Choroid plexus epithelial cell (primary cell): ENCODE measurements around the gene GALK1.
A peak's percentile ranks its signal among the peaks of the same experiment; 100 is the strongest.

Source experiments
- DNase-seq: peaks from one replicate; pipeline ENCODE4 v3.0.0-alpha.2; 2010; ENCODE audit warnings: low read depth
- H3K4me3 ChIP-seq: 2 replicates; pipeline ENCODE4 v1.5.1; 2011; ENCODE audit warnings: low read depth, mild to moderate bottlenecking, control low read depth, low read length, moderate library complexity
- CTCF ChIP-seq: conservative IDR thresholded peaks from 2 replicates; pipeline ENCODE4 v1.5.1; 2011; ENCODE audit warnings: low read depth, mild to moderate bottlenecking, control low read depth, inconsistent platforms, low read length, moderate library complexity

Gene GALK1

GRCh38 chr17:75810216-75810615, 45.2 kb upstream of the GALK1 start:
- DNase-seq = no peak
- no peak overlapping the region for H3K4me3 ChIP-seq
- no peak for TF ChIP-seq CTCF

- H3K4me3 ChIP-seq = no peak overlapping the region
- DNase-seq = no peak
- no peak for TF ChIP-seq CTCF
These were observed 44.7 kb upstream of the GALK1 start for GRCh38 chr17:75809631-75810111.

- peak; percentile 85 for DNase-seq
- TF ChIP-seq CTCF = peak; percentile 4
- no peak overlapping the region for H3K4me3 ChIP-seq
These were observed 44.1 kb upstream of the GALK1 start for GRCh38 chr17:75808905-75809621.

- no peak for TF ChIP-seq CTCF
- no peak overlapping the region for H3K4me3 ChIP-seq
- DNase-seq = no peak
These were observed 43.5 kb upstream of the GALK1 start for GRCh38 chr17:75808549-75808904.

GRCh38 chr17:75807861-75808260, 42.9 kb upstream of the GALK1 start:
- no peak overlapping the region for H3K4me3 ChIP-seq
- DNase-seq = no peak
- no peak for TF ChIP-seq CTCF

GRCh38 chr17:75806822-75807500, 42.0 kb upstream of the GALK1 start:
- no peak for DNase-seq
- TF ChIP-seq CTCF = no peak
- H3K4me3 ChIP-seq = no peak overlapping the region

GRCh38 chr17:75803883-75804282, 38.9 kb upstream of the GALK1 start:
- H3K4me3 ChIP-seq = no peak overlapping the region
- TF ChIP-seq CTCF = no peak
- no peak for DNase-seq
